ENCODE data around the gene NOL9.

DNA sequence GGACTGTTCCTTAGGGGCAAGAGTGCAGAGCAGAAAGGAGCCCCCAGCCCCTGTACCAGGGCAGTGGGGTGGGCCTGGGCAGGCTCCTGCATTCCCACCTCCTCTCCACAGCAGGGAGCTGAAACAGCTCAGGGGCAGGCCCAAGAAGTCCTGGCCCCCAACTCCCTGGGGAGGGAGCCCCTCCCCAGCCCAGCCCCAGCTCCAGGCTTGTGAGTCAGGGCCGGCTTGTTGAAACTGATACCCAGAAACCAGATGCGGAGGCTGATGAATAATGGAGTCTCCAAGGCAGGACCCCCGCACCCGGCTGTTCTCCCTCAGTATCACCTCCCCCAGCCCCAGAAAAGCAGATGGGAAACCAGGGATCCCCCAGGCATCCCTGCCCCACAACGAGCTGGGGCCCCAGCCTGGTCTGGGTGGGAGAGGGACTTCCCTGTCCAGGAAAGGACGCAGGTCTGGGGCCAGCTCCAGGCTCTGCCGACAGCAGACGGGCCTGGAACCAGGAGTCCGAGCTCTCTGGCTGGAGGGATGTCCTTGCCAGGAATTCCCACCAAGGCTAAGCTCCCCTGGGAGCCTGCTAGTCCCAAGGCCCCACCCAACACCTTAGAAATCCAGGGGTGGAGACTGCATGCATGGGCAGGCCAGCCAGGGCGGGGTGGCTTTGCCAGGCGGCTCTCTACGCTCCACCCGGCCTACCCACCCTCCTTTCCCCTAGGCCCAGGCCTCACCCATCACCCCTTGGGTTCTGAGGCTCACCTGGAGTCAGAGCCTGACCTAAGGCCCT is 65.5 kb downstream of the NOL9 start:
- no peak for TF ChIP-seq POLR2A (IDR thresholded peaks at IDR 0.05)
- TF ChIP-seq, protein P1, sequence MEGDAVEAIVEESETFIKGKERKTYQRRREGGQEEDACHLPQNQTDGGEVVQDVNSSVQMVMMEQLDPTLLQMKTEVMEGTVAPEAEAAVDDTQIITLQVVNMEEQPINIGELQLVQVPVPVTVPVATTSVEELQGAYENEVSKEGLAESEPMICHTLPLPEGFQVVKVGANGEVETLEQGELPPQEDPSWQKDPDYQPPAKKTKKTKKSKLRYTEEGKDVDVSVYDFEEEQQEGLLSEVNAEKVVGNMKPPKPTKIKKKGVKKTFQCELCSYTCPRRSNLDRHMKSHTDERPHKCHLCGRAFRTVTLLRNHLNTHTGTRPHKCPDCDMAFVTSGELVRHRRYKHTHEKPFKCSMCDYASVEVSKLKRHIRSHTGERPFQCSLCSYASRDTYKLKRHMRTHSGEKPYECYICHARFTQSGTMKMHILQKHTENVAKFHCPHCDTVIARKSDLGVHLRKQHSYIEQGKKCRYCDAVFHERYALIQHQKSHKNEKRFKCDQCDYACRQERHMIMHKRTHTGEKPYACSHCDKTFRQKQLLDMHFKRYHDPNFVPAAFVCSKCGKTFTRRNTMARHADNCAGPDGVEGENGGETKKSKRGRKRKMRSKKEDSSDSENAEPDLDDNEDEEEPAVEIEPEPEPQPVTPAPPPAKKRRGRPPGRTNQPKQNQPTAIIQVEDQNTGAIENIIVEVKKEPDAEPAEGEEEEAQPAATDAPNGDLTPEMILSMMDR (IDR thresholded peaks at IDR 0.05): no peak
